Measurements from ENCODE around the gene CCNE1. TPM values are rescaled to one million over a fixed set of nuclear protein-coding genes. Genes with fewer than 3 reads are reported as not detected.

CCNE1 gene
- total RNA-seq, 1 experiment from 2014 or later: 26.4 TPM

DNA sequence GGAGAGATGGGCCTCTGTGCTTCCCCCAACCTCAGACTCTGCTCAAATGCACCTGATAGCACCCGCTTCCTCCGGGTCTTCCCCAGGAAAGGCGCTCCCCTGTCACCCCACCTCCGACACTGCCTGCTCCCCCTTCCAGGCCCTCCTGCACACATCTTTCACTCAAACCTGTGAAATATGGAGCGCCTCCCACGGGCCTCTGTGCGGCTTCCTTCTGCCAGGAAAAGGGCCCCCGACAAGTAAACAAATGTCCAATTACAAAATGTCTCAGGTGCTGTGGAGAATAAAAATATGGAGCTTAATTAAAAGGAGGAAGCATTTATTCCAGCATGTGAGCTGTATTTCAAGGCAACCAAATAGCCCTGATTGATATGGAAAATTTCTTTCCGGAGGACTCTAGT is 15.6 kb upstream of the CCNE1 start:
- ChIA-PET POLR2A (interaction anchor here (0.6 kb wide), 1 partner anchor 11 kb away, joined by 18 read pairs; no protein-coding TSS in a partner anchor), CTCF (interaction anchor here (0.5 to 1.0 kb wide), 2 partner anchors 79 to 81 kb away, joined by 3 read pairs; no protein-coding TSS in a partner anchor)
- BruUV-seq (replicated peaks): no TSS peak
- no peak overlapping the region for H3K4me3 ChIP-seq (ENCODE audit: low read depth in 2 of 2, low read length in 2 of 2)
- no peaks in the 10 kb centered on the region for H3K4me1 ChIP-seq (ENCODE audit: control insufficient read depth, insufficient read depth, low read length)
- H3K27ac ChIP-seq (ENCODE audit: low read length): no peak overlapping the region
- intact Hi-C loops (cut with micrococcal nuclease; ENCODE audit: unreplicated experiment) (no loop called here), in situ Hi-C loops (cut with HindIII; ENCODE audit: low pct_unique_long_range_greater_than_20kb, low sequenced_read_pairs) (no loop called here)
- TF ChIP-seq, protein P1, sequence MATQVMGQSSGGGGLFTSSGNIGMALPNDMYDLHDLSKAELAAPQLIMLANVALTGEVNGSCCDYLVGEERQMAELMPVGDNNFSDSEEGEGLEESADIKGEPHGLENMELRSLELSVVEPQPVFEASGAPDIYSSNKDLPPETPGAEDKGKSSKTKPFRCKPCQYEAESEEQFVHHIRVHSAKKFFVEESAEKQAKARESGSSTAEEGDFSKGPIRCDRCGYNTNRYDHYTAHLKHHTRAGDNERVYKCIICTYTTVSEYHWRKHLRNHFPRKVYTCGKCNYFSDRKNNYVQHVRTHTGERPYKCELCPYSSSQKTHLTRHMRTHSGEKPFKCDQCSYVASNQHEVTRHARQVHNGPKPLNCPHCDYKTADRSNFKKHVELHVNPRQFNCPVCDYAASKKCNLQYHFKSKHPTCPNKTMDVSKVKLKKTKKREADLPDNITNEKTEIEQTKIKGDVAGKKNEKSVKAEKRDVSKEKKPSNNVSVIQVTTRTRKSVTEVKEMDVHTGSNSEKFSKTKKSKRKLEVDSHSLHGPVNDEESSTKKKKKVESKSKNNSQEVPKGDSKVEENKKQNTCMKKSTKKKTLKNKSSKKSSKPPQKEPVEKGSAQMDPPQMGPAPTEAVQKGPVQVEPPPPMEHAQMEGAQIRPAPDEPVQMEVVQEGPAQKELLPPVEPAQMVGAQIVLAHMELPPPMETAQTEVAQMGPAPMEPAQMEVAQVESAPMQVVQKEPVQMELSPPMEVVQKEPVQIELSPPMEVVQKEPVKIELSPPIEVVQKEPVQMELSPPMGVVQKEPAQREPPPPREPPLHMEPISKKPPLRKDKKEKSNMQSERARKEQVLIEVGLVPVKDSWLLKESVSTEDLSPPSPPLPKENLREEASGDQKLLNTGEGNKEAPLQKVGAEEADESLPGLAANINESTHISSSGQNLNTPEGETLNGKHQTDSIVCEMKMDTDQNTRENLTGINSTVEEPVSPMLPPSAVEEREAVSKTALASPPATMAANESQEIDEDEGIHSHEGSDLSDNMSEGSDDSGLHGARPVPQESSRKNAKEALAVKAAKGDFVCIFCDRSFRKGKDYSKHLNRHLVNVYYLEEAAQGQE (IDR thresholded peaks at IDR 0.05; ENCODE audit: insufficient read depth in 1 of 2, low read depth in 2 of 2, low read length in 1 of 2): no peak
- TF ChIP-seq POLR2AphosphoS5 (IDR thresholded peaks at IDR 0.05; ENCODE audit: low read depth, low read length) (no peak), TCF7L2 (IDR thresholded peaks at IDR 0.05; ENCODE audit: low read depth, low read length) (no peak)
- TF ChIP-seq, protein P2, sequence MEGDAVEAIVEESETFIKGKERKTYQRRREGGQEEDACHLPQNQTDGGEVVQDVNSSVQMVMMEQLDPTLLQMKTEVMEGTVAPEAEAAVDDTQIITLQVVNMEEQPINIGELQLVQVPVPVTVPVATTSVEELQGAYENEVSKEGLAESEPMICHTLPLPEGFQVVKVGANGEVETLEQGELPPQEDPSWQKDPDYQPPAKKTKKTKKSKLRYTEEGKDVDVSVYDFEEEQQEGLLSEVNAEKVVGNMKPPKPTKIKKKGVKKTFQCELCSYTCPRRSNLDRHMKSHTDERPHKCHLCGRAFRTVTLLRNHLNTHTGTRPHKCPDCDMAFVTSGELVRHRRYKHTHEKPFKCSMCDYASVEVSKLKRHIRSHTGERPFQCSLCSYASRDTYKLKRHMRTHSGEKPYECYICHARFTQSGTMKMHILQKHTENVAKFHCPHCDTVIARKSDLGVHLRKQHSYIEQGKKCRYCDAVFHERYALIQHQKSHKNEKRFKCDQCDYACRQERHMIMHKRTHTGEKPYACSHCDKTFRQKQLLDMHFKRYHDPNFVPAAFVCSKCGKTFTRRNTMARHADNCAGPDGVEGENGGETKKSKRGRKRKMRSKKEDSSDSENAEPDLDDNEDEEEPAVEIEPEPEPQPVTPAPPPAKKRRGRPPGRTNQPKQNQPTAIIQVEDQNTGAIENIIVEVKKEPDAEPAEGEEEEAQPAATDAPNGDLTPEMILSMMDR (IDR thresholded peaks at IDR 0.05): no peak
- no peaks in the 10 kb centered on the region for H3K27me3 ChIP-seq (ENCODE audit: control insufficient read depth, insufficient read depth, low read length)
- H3K36me3 ChIP-seq (ENCODE audit: control insufficient read depth, insufficient read depth, low read length): no peaks in the 10 kb centered on the region
- no peaks in the 10 kb centered on the region for H3K9me3 ChIP-seq (ENCODE audit: control insufficient read depth, insufficient read depth, low read depth, low read length)
- ATAC-seq (no peak), DNase-seq (ENCODE audit: low read depth, low spot score) (no peak)

GRCh38 chr19:29798774-29799497 is 12.9 kb upstream of the CCNE1 start:
- ATAC-seq (no peak), DNase-seq (ENCODE audit: low read depth, low spot score) (no peak)
- H3K27me3 ChIP-seq (ENCODE audit: control insufficient read depth, insufficient read depth, low read length): no peaks in the 10 kb centered on the region
- no peak overlapping the region for H3K27ac ChIP-seq (ENCODE audit: low read length)
- H3K4me3 ChIP-seq (ENCODE audit: low read depth in 2 of 2, low read length in 2 of 2): no peak overlapping the region
- no peaks in the 10 kb centered on the region for H3K9me3 ChIP-seq (ENCODE audit: control insufficient read depth, insufficient read depth, low read depth, low read length)
- CTCF ChIA-PET: no interaction called here
- in situ Hi-C loops (cut with HindIII; ENCODE audit: low pct_unique_long_range_greater_than_20kb, low sequenced_read_pairs): no loop called here
- no peaks in the 10 kb centered on the region for H3K4me1 ChIP-seq (ENCODE audit: control insufficient read depth, insufficient read depth, low read length)
- intact Hi-C loops (cut with micrococcal nuclease; ENCODE audit: unreplicated experiment): no loop called here
- BruUV-seq (replicated peaks): no TSS peak
- TF ChIP-seq POLR2AphosphoS5 (IDR thresholded peaks at IDR 0.05; ENCODE audit: low read depth, low read length): no peak
- TF ChIP-seq SIN3A (IDR thresholded peaks at IDR 0.05; ENCODE audit: borderline replicate concordance, insufficient read depth, low read depth, low read length): no peak
- TF ChIP-seq TCF7L2 (IDR thresholded peaks at IDR 0.05; ENCODE audit: low read depth, low read length): no peak
- TF ChIP-seq, protein P1 (IDR thresholded peaks at IDR 0.05; ENCODE audit: insufficient read depth in 1 of 2, low read depth in 2 of 2, low read length in 1 of 2): no peak
- TF ChIP-seq, protein P2 (IDR thresholded peaks at IDR 0.05): no peak
- POLR2A ChIA-PET: no interaction called here
- H3K36me3 ChIP-seq (ENCODE audit: control insufficient read depth, insufficient read depth, low read length): no peaks in the 10 kb centered on the region
